Skin of body (tissue), 3 donors: ENCODE results near the gene DPP10. TPM values are rescaled to one million over a fixed set of nuclear protein-coding genes. Genes with fewer than 3 reads are reported as not detected.

Source experiments
- DNase-seq: peaks from one replicate; lab custom pipeline; 2025; lab: John Stamatoyannopoulos, UW
- small RNA-seq: library from RNA; depleted of rRNA; stranded (forward); fragments of <200 nt; gene quantifications from one replicate; pipeline ENCODE3, GENCODE V24; 2014; ENCODE audit warnings: low replicate concordance
- total RNA-seq: library from RNA; depleted of rRNA; stranded (reverse); fragments of >200 nt; gene quantifications from one replicate; pipeline ENCODE4 v1.2.3, GENCODE V29; 2014

The DPP10 gene
- total RNA-seq, 1 donor from 2014 or later = 1.1 TPM

DNA sequence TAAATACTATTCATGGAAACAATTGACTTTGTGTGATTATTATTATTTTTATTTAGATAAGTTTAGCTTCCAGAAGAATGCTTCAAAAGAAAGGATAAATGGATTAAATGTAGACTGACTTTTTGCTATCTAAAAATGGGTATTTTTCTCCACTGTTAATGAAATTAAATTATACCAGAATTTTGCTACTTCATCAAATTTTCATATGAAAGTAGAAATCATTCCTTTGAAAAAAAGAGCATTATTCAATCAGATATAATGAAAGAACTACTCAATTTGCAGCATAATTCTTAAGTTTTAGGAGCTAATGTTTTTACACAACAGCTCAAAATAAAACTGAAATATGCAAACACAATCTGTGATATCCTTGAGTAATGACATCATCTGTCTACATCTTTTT is 1424.6 kb downstream of the DPP10 start:
- no peak for DNase-seq

DNA sequence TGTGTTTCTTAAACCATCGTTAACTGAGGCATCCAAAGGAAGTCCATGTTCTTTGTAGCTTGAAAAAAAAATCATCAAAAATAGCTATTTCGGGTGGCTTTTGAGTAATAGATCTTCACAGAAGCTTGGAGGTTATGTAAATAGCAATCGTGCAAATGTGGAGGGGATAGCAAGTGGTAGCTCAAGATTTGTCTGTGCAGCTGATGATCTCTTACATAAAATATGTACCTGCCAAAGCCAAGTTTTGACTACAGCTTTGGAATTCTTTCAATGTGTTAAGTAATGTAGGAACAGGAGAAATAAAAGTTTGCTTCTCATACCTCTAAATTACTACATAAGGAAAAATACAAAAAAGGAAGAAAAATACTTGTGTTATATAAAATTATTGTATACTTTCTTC is 1432.0 kb downstream of the DPP10 start:
- no peak for DNase-seq

DNA sequence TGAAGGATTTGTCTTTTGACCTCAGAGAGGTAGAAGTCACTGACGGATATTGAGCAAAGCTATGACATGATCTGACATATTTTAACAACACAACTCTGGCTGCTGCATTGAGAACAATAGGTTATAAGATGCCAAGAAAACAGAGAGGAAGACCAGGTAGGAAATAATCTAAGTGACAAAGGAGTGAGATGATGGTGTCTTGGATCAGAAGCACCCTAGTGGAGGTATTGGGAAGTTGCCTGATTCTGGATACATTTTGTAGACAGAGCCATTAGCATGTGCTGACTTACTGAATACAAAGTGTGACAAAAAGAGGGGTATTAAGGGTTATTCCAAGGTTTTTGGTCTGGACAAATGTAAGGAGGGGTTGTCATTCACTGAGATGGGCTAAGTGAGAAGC is 1438.1 kb downstream of the DPP10 start:
- DNase-seq = no peak

DNA sequence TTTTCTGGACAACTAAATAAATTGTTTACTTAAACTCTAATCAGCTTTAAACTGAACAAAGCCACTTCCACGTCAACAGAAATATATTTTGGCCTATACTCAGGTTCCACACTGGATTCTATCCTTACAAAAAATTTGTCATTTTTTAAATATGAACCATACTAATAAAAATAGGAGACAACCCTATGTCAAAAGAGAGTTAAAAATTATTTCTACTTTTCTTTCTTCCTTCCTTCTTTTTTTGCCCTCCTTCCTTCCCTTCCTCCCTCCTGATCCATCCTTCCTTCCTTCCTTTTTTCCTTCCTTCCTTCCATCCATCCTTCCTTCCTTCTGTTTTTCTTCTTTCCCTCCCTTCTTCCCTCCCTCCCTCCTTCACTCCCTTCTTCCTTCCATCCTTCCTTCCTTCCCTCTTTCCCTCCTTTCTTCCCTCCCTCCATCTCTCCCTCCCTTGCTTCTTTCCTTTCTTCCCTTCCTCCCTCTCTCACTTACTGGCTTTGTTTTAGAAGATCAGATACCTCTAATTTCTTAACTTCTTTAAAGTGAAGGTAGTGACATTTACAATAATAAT is 1444.9 kb downstream of the DPP10 start:
- DNase-seq = no peak

Small RNA genes lying within 50 kb of the gene (small RNA-seq; reads per million reads assigned to genes)
- gene RNU2-41P = 0.83 reads per million, percentile 75 among the genes with 10 or more reads in this experiment
